Stimulated activated CD8-positive, alpha-beta memory T cell treated with anti-CD3 and anti-CD28 coated beads, Interleukin-4, amount 100 ng/mL, for 24 hours (primary cell): Measurements from ENCODE around the gene RNU1-2.
"Not testable (repeated sequence)": the region's sequence is repeated elsewhere in the genome, so short reads cannot be mapped to it uniquely, and the experiment has no call there.

Experiments
- DNase-seq: peaks from one replicate; pipeline ENCODE4 v3.0.0-alpha.2; 2020; ENCODE audit warnings: low read depth

The RNU1-2 gene

GRCh38 chr1:16888860-16889816, 6.6 kb upstream of the RNU1-2 start:
- peak; percentile 50 for DNase-seq

- not testable (repeated sequence) for DNase-seq
Observed at GRCh38 chr1:16890539-16891021, 5.2 kb upstream of the RNU1-2 start.

- DNase-seq, result not testable (repeated sequence)
Observed at GRCh38 chr1:16891057-16891456, 4.7 kb upstream of the RNU1-2 start.

DNA sequence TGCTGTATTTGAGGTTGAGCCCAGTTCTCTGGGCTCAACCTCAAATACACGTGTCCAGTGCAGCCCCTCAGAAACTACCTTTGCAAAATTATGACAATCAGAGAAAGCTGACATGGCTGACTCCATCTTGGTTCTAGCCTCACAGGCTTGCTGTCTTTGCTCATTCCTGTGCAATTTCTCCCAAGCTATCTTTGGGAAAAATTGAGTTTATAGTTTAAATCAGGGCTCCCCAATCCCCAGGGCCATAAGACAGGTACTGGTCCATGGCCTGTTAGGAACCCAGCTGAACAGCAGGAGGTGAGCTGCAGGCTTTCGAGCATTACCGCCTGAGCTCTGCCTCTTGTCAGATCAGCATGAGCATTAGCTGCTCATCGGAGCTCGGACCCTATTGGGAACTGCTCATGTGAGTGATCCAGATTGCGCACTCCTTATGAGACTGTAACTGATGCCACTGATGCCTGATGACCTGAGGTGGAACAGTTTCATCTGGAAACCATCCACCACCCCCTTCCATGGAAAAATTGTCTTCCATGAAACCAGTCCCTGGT, 2.7 kb upstream of the RNU1-2 start:
- not testable (repeated sequence) for DNase-seq

- DNase-seq, result not testable (repeated sequence)
Observed at GRCh38 chr1:16893796-16894195, 2.0 kb upstream of the RNU1-2 start.

- not testable (repeated sequence) for DNase-seq
Observed at GRCh38 chr1:16894338-16894737, 1.4 kb upstream of the RNU1-2 start.

DNA sequence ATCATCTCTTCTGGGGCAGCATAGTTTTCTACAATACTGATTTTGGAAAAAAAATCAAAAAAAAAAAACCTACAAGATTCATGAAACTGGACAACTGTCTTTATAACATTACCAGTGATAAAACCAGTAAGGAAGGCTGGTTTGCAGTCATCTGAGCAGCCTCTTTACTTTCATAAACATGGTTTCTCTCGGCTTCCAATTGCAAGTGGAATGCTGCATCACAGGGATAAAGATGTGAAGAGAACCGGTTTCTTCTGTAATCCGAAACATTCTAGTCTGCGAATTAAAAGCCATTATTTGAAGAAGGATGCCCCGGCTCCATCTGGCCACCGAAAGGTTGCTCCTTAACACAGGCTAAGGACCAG, 565 bp upstream of the RNU1-2 start:
- DNase-seq, result not testable (repeated sequence)

- DNase-seq, result peak; percentile 64
Observed at GRCh38 chr1:16896316-16897055, 706 bp downstream of the RNU1-2 start.

DNA sequence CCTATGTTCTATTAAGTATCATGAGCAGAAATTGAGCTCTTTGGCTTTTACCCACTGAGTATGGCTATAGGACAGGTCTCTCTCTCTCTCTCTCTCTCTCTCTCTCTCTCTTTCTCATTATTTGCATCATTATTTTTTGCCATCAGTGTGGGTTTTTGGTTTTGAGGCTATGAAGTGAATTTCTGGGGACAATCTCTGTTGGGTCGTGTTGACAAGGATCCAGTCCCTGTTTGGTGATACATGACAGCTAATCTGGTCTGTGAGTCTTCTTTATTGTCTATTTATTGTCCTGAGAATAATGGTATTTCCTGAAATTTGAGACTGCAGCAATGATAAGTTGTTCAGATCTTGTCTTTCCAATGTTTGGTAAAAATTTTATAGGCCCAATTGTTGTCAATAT, 1.9 kb downstream of the RNU1-2 start:
- not testable (repeated sequence) for DNase-seq

- not testable (repeated sequence) for DNase-seq
Observed at GRCh38 chr1:16898298-16898697, 2.5 kb downstream of the RNU1-2 start.

DNA sequence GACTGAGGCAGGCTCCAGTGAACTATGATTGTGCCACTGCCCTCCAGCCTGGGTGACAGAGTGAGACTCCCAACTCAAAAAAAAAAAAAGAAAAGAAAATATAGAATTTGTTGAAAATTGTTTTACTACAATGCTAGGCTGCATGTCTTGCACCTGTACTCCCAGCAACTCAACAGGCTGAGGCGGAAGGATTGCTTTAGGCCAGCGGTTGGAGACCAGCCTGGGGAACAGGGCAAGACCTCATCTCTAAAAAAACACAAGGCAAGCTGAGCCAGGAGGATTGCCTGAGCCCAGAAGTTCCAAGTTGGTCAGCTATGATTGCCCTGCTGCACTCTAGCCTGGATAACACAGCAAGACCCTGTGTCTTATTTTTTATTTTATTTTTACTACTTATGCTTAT, 3.2 kb downstream of the RNU1-2 start:
- DNase-seq, result not testable (repeated sequence)

- DNase-seq, result no peak
Observed at GRCh38 chr1:16900751-16901150, 5.0 kb downstream of the RNU1-2 start.

DNA sequence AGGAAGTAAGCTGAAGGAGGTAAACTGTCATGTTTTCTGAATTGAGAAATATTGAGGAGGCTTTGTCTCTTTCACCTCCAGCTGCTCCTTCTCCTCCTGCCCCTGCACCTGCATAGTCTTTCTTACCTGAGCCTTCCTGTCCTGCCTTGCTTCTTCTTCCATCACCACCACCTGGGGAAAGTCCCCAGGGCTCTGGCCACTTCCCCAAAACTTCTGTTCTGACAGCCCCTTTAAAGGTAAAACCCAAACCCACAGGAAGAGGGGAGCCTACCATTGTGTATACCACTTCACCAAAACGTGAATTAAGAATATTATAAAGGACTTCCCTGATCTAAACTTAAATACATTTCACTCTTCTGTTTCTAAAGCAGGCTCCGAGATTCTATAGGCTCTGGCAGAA, 5.6 kb downstream of the RNU1-2 start:
- not testable (repeated sequence) for DNase-seq

GRCh38 chr1:16903054-16903453, 7.3 kb downstream of the RNU1-2 start:
- DNase-seq, result no peak

- DNase-seq, result no peak
Observed at GRCh38 chr1:16903458-16903796, 7.6 kb downstream of the RNU1-2 start.

- peak; percentile 98 for DNase-seq
Observed at GRCh38 chr1:16904560-16905109, 8.9 kb downstream of the RNU1-2 start.

DNA sequence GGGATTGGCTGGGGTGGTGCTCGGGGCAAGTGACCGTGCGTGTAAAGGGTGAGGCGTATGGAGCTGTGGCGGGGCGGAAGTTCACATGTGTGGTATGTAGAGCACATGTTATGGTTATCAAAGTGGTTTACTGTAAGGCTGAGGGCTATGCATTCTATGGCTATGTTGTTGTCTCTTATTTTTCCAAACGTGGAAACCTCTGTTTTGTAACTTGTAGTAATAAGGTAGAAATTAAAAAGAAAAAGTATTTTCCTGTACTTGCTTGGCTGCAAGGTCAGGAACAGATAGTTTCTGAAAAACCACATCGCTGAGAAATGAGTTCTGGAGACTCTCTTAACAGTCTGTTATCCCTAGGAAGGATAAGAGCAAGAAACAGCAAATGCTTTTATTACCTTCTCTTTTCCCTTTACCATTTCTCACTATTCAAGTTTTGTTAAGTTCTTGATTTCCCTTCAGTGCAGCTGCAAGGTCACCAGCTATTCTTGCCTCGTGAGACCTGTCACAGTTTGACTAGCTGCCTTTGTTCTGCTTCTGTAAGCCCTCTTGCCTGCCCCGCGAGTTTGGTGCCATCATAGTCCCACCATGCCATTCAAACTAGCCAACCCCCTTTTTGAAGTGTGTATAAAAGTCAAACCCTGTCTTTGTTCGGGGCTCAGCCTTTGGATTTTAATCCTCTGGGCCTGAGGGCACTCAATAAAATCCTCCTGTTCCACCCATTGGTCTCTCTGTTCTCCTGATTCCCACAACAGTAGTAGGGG, 9.5 kb downstream of the RNU1-2 start:
- DNase-seq, result no peak

- no peak for DNase-seq
Observed at GRCh38 chr1:16905868-16906702, 10.3 kb downstream of the RNU1-2 start.

DNA sequence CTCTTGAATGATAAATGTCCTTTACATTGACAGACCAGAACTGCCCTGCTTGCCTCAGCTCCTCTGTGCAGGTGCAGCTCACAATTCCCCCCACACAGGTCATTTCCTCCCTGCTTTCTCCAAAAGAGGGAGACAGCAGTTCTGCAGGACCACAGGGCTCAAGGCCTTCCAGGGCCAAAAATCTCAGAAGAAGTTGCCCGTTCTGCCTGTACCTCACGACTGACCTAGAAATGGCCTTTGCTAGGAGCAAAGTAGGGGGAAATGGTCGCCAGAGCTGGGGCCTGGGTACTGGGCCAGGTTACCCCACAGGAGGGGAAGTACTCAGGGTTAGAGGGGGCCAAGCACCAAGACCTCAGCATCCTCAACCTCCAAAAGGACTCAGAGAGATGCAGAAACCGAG, 11.1 kb downstream of the RNU1-2 start:
- no peak for DNase-seq

- DNase-seq, result no peak
Observed at GRCh38 chr1:16907870-16908758, 12.3 kb downstream of the RNU1-2 start.
